H1 (cell line): Measurements from ENCODE around the gene UFSP1. TPM values are rescaled to one million over a fixed set of nuclear protein-coding genes. Genes with fewer than 3 reads are reported as not detected.

Experiments used
- CHD1 ChIP-seq: IDR thresholded peaks from 2 replicates; pipeline ENCODE4 v1.6.1; 2012; ENCODE audit warnings: low read depth, low read length, improper control_type of control experiment
- CTBP2 ChIP-seq: IDR thresholded peaks from 2 replicates; pipeline ENCODE4 v1.7.0; 2011; ENCODE audit warnings: borderline replicate concordance, mild to moderate bottlenecking, moderate library complexity, mixed read lengths, low read length; ENCODE audit not compliant: insufficient read depth, insufficient read length
- EZH2 ChIP-seq: fragments of 200-600 bp; sonication (generic); IDR thresholded peaks from 2 replicates; pipeline ENCODE4 v1.7.1; 2012; ENCODE audit warnings: low read depth, mild to moderate bottlenecking, moderate library complexity, low read length, inconsistent platforms; ENCODE audit not compliant: severe bottlenecking
- KDM4A ChIP-seq: IDR thresholded peaks from one replicate; pipeline ENCODE4 v1.7.1; 2012; ENCODE audit warnings: low read depth, mild to moderate bottlenecking, moderate library complexity, low read length, inconsistent platforms; ENCODE audit not compliant: severe bottlenecking
- RXRA ChIP-seq: IDR thresholded peaks from 2 replicates; pipeline ENCODE4 v1.6.1; 2011; ENCODE audit warnings: low read depth, mild to moderate bottlenecking, low read length, moderate library complexity; ENCODE audit not compliant: insufficient read depth
- SP2 ChIP-seq: IDR thresholded peaks from 2 replicates; pipeline ENCODE4 v1.6.1; 2012; ENCODE audit warnings: mild to moderate bottlenecking, low read length, inconsistent platforms
- SUZ12 ChIP-seq: fragments of 200-600 bp; sonication (generic); IDR thresholded peaks from 2 replicates; pipeline ENCODE4 v1.6.1; 2012; ENCODE audit warnings: mild to moderate bottlenecking, inconsistent platforms, low read length, moderate library complexity, mixed read lengths
- TAF7 ChIP-seq: optimal IDR thresholded peaks from 2 replicates; pipeline ENCODE3; 2011; ENCODE audit warnings: low read depth, mild to moderate bottlenecking, inconsistent platforms, low read length, moderate library complexity, borderline replicate concordance
- polyA plus RNA-seq, 7 experiments: library from polyadenylated mRNA; depleted of rRNA in 3 of 7; stranded (reverse) in 5 of 7; unstranded in 2 of 7; fragments of >200 nt in 5 of 7; fragments of 200-250 nt in 2 of 7; gene quantifications; 1 replicate in 5 of 7; 2 replicates in 1 of 7; 4 replicates in 1 of 7; pipeline versions ENCODE4 v1.2.1 to v1.2.3, GENCODE V29; 2011 to 2013; ENCODE audit warnings: missing spikeins in 2 of 7, mixed read lengths in 2 of 7
- total RNA-seq: library from RNA; stranded (reverse); fragmentation: NEBNext Ultra II Directional; extraction: Animal tissue kit (Norgen Biotek cat#: 25700); gene quantifications from 2 replicates; pipeline ENCODE4 v1.2.1, GENCODE V29; 2021

The UFSP1 gene
- total and polyA plus RNA-seq, 2 of the 8 experiments (the other 6 are each of a cell fraction or from before 2014, with no cell fraction given): 1.6 to 4.3 TPM

- TF ChIP-seq CHD1: no peak
- no peak for TF ChIP-seq EZH2
- TF ChIP-seq SP2: no peak
- no peak for TF ChIP-seq KDM4A
- TF ChIP-seq SUZ12: no peak
- no peak for TF ChIP-seq RXRA
- no peak for TF ChIP-seq TAF7
- no peak for TF ChIP-seq CTBP2
Measured at GRCh38 chr7:100891568-100892247, 2.2 kb upstream of the UFSP1 start (continued).
